GM04503 (cell line): ENCODE measurements around the gene VPS35.

Experiments
- DNase-seq: peaks from one replicate; pipeline ENCODE4 v3.0.0-alpha.2; 2012; ENCODE audit warnings: low read depth

Gene VPS35

DNA sequence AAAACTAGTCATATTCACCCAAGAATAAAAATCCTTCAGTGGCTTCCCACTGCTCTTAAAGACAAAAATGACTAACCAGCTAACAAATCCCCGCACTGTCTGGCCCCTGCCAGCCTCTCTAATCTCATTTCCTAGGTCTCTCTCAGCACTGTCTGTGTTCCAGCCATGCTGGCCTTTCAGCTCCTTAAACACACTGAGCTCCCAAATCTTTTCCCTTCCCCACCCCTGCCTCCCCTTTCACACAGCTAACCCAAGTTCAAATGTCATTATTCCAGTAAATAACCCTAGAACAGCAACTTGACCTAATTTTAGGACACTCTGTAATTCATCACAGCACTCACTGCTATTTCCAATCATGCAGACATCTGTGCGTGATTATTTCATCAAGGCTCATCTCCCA, 75.6 kb downstream of the VPS35 start:
- no peak for DNase-seq

DNA sequence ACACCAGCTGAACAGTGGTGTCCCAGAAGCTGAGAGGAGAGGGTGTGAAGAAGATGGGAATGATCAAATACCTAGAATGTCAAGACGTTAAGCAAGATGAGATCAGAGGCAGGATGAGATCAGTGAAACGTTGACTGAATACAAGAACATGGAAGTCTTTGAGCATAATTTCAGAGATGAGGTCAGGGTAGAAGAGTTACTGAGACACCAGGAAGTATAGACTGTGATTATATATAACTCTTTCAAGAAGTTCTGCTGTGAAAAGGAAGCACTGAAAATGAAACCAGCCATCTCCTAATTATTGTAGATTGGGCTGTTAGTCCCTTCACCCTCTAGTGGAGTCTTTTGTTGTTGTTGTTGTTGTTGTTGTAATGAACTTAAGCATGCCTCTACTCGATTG, 76.9 kb downstream of the VPS35 start:
- DNase-seq = no peak

DNA sequence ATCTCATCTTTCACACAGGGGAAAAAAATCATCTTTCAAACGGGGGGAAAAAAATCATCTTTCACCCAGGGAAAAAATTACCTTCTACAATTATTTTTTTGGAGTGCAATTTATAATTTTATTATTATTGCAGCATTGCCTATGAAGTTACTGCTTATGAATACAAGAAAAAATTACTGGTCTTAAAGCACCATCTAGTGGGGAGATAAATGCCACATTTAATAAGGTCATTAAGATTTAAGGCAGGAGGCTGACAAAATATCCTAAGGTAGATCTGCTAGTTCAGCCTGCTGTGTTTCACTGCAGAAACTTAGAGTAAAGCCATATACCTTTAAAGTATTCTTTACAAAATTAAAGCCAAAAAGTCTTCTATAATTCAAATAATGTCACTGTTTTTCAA, 81.4 kb downstream of the VPS35 start:
- no peak for DNase-seq

DNA sequence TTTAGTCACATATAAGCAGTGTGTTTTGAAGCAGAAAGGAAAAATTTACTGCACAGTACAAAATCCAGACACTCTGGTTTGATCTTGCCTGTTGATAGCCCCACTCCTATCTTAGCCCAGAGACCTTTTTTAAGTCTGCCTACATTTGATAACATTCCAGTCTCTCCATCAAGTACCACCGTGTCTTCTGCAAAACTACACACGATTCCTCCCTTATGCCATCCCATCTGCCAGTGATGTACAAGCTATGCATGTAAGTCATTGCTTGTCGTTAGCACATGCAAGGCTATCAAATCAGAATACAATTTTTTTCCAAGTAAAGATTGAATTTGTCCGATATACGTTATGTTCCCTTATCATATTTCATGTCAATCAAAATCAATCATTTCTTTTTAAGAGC, 82.7 kb downstream of the VPS35 start:
- no peak for DNase-seq
